GDM1 (cell line): ENCODE data around the gene MAML2.
A peak's percentile ranks its signal among the peaks of the same experiment; 100 is the strongest.

Experiments
- DNase-seq: peaks from one replicate; lab custom pipeline; 2025; lab: John Stamatoyannopoulos, UW

Gene MAML2

GRCh38 chr11:96339706-96340554 lies 3.1 kb downstream of the MAML2 start:
- DNase-seq, result no peak

GRCh38 chr11:96338910-96339705 lies 3.9 kb downstream of the MAML2 start:
- peak; percentile 69 for DNase-seq

GRCh38 chr11:96337541-96338431 lies 5.2 kb downstream of the MAML2 start:
- no peak for DNase-seq

DNA sequence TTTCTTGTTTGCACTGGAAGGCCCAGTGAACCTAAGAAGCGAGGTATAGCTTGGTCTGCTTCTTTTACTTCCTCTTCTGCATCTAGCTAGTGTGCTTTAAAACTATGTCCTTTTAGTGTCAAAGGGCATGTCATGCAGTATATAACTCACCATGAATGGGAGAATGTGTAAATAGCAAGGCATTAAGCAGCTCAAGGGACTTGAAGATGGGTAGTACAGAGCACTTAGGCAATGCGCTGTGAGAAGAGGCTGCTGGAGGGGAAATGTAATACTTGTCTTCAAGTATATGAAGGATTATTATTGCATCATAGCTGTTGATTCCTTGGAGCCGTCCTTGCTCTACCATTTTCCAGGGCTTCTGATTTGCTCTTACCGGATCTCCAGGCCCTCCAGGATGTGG lies 7.6 kb downstream of the MAML2 start:
- DNase-seq, result no peak

- no peak for DNase-seq
Measured at GRCh38 chr11:96334219-96334618, 8.8 kb downstream of the MAML2 start.

GRCh38 chr11:96333191-96333719 lies 9.7 kb downstream of the MAML2 start:
- DNase-seq, result no peak

DNA sequence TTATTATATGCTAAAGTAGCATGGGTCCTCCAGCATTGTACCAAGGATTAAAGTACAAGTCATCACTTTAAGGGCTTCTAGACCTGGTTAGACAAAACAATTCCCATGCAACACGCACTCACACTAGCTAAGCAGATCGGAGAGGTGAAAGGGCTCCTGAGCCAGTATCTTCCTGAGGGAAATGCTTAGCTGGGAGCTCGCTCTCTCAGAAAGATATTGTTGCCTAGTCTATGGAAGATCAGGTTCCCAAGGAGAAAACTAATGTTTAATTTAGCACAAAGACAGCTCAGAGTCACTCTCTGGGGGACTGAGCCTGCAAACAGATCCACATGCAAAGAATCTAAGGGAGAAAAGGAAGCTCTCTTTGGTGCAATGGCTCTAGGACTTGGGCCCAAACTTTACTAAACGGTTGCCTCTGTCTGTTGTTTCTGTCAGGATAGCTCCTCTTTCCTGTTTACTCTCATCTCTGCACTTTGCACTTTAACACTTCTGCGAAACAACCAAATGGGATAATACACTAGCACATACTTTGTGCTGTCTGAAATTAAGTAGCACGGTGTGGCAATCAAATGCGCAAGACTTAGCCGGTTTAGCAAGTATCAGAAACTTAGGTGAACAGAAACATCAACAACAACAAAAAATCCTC lies 10.7 kb downstream of the MAML2 start:
- DNase-seq, result no peak

DNA sequence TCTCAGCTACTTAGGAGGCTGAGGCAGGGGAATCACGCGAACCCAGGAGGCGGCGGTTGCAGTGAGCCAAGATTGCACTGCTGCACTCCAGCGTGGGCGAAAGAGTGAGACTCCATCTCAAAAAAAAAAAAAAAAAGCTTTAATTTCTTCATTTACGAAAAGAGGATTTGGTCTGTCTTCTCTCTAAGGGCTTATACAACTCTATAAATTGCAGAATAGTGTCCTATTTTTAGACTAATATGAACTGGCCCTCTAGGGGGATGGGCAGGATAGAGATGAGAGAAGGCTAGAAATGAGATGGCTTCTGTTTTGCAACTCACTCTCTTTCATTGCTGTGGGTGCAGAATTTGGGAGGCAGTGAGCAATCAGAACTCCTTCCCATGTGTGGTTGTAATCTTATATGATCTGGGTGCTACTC lies 11.3 kb downstream of the MAML2 start:
- no peak for DNase-seq

GRCh38 chr11:96330511-96330859 lies 12.5 kb downstream of the MAML2 start:
- no peak for DNase-seq

DNA sequence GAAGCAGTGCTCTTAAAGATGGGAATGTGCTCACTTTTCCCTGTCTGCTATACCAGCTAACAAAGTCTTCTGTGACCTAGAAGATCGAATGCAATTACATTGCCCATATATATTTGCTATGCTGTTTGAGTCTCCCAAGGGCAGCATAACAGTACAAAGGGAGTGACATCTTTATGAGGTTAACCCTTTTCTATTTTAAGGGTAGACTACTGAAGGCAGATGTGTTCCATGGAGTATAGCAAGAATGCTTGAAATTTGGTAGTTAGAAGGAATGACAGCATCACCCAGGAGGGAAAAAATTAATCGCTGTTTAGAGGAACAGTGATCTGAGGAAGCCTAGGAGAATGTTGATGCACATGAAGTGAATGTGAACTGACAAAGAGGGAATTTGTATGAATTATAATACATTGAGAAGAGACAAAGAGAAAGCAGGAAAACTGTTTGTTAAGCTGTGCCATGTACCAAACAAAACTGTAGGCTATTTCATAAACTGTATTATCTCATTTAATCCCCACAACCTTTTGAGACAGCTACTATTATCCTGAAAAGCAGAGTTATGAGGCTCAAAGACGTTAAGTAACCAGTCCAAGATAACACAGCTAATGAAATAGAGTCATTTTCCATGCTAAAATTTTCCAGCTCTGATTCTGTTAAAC lies 13.0 kb downstream of the MAML2 start:
- DNase-seq, result no peak

DNA sequence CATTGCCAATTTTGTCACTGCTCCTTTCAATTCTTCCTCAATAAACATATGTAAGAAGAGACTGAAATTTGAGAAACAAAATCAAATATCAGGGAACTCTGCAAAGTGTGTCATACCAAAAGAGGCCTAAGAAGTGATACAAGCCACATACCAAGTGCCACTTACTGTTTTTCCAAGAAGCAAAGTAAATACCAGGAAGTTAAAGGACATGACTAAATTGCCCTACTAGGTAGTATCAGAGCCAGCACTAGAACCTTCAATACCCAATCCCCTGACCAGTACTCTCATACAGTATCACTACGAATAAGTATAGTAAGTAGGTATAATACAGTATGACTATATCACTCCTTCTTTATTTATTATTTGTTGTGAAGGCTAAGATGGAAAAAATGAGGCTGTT lies 13.6 kb downstream of the MAML2 start:
- no peak for DNase-seq

- DNase-seq, result no peak
Measured at GRCh38 chr11:96328395-96329010, 14.5 kb downstream of the MAML2 start.

DNA sequence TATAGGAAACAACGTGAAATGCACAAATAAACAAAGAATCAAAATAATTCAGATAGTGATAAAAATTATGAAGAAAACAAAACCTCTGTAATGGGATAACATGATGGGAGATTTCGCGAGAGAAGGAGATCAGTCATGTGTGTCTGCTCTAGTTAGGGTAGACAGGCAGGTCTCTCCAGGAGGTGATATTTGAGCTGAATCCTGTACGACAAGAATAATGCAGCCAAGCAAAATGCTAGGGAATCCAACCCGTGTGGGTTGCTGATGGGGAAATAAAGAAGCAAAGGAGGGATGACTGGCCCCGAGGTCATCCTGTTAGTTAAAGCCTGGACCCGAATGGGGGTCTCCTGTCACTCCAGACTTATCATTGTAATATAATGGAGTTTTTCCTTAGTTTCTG lies 16.0 kb downstream of the MAML2 start:
- DNase-seq, result no peak

DNA sequence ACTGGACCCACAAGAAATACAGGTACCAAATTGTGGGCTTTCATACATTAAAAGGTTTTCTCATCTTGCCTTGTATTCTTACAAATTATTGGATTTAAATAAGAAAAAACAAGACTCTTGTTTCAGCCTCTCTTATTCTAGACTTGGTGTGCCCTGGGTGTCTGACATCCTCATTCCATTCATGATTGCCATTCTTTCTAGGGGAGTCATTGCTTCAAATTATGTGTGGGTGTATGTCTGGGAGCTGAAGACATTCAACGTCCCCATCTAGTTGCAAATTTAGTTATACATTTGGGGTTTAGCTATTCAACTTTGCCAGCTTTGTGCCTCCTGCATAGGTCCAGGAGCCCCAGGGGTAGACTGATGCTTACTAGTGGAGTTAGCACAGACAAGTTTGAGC lies 18.1 kb downstream of the MAML2 start:
- DNase-seq, result no peak

- DNase-seq, result no peak
Measured at GRCh38 chr11:96323642-96323985, 19.4 kb downstream of the MAML2 start.

- DNase-seq, result no peak
Measured at GRCh38 chr11:96322775-96323641, 20.0 kb downstream of the MAML2 start.

GRCh38 chr11:96321091-96321490 lies 21.9 kb downstream of the MAML2 start:
- DNase-seq, result no peak

- DNase-seq, result no peak
Measured at GRCh38 chr11:96319898-96320656, 22.9 kb downstream of the MAML2 start.

DNA sequence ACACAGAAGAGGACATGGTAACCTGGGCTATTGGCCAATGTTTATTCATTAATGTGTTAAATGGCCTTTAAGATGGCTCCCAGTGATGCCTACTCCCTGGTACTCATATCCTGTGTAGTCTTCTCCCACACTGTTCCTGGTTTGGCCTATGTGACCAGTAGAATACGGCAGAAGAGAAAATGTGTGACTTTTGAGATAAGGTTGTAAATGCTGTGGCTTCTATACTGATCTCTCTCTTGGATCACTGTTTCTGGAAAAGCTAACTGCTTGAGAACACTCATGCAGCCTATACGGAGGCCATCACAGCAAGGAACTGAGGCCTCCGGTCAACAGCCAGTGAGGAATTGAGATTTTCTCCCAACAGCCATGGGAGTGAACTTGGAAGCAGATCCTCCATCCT lies 24.1 kb downstream of the MAML2 start:
- no peak for DNase-seq
